ENCODE measurements around the gene POLK. TPM values are rescaled to one million over a fixed set of nuclear protein-coding genes. Genes with fewer than 3 reads are reported as not detected.

The POLK gene
- total and polyA plus RNA-seq, 10 donors, result 4.1 to 56.6 (median 37.0) TPM

DNA sequence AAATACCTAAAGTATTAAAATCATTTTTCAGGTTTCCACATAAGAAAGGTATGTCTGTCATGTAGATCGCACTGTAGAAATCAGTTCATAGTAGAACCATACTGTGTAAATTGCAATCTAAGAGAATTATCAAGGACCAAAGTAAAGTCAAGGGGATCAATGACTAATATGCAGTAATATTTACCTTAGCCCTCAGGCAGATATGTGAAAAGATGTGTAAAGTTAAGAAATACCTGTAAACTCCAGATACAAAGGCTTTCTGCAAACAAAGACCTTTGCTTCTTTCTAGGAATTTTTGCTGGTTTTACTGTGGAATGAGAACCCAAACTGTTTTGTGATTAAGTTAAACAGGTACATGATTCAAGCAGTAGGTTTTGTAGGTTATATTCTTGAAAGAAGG is 11.6 kb downstream of the POLK start:
- H3K4me1 ChIP-seq, result peaks cover 0 to 51% (median 30%) of the 10 kb centered on the region in 6 donors
- H3K27ac ChIP-seq, result peak overlapping the region in 3 of 8 donors; percentile 14 to 62 (median 60)
- H3K9me3 ChIP-seq, result peaks cover 0 to 36% (median 31%) of the 10 kb centered on the region in 8 donors
- intact Hi-C loops (cut with DNase I; ENCODE audit: low total_unique reads), result no loop called here
- TF ChIP-seq, protein P1, sequence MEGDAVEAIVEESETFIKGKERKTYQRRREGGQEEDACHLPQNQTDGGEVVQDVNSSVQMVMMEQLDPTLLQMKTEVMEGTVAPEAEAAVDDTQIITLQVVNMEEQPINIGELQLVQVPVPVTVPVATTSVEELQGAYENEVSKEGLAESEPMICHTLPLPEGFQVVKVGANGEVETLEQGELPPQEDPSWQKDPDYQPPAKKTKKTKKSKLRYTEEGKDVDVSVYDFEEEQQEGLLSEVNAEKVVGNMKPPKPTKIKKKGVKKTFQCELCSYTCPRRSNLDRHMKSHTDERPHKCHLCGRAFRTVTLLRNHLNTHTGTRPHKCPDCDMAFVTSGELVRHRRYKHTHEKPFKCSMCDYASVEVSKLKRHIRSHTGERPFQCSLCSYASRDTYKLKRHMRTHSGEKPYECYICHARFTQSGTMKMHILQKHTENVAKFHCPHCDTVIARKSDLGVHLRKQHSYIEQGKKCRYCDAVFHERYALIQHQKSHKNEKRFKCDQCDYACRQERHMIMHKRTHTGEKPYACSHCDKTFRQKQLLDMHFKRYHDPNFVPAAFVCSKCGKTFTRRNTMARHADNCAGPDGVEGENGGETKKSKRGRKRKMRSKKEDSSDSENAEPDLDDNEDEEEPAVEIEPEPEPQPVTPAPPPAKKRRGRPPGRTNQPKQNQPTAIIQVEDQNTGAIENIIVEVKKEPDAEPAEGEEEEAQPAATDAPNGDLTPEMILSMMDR (IDR thresholded peaks at IDR 0.05 in 8 of 11, conservative IDR thresholded peaks at IDR 0.05 in 3 of 11), result no peak
- TF ChIP-seq POLR2AphosphoS5 (IDR thresholded peaks at IDR 0.05), result no peak
- TF ChIP-seq POLR2A (IDR thresholded peaks at IDR 0.05), result no peak
- no peak for DNase-seq
- 95 to 100% (median 98%) methylated on average over 1 of the region's 1 CpG for WGBS, 5 donors
- H3K36me3 ChIP-seq, result peaks cover 0 to 24% (median 5%) of the 10 kb centered on the region in 6 donors
- no peaks in the 10 kb centered on the region for H3K27me3 ChIP-seq (replicated peaks in 1 of 7)
- H3K4me3 ChIP-seq, result no peak overlapping the region

DNA sequence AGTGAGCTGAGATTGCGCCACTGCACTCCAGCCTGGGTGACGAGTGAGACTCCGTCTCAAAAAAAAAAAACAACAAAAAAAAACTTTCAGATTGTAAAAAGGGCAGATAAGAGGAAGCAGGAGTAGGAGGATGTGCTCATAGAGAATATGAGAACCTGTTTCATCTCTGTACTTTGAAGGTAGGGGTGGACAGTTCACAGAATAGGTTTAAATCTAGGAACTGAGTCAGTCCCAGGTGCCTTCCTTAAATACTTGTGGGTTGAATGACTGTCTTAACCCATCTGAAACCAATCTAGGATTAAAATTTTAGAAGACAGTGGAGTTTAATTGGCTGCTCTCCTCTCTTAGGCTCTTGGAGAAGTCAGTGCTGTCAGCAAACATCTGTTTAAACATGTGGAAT is 12.4 kb downstream of the POLK start:
- intact Hi-C loops (cut with DNase I; ENCODE audit: low total_unique reads), result no loop called here
- peaks cover 0 to 29% (median 5%) of the 10 kb centered on the region in 6 donors for H3K36me3 ChIP-seq
- no peak overlapping the region for H3K4me3 ChIP-seq
- 43 to 56% (median 46%) methylated on average over 3 of the region's 3 CpGs for WGBS, 5 donors
- DNase-seq, result no peak
- H3K27ac ChIP-seq, result peak overlapping the region in 6 of 8 donors; percentile 0 to 62 (median 30)
- no peaks in the 10 kb centered on the region for H3K27me3 ChIP-seq (replicated peaks in 1 of 7)
- peaks cover 0 to 48% (median 30%) of the 10 kb centered on the region in 6 donors for H3K4me1 ChIP-seq
- peaks cover 0 to 36% (median 31%) of the 10 kb centered on the region in 8 donors for H3K9me3 ChIP-seq
- TF ChIP-seq POLR2AphosphoS5 (IDR thresholded peaks at IDR 0.05) (no peak), POLR2A (IDR thresholded peaks at IDR 0.05) (no peak)
- TF ChIP-seq, protein P1 (IDR thresholded peaks at IDR 0.05 in 8 of 11, conservative IDR thresholded peaks at IDR 0.05 in 3 of 11), result no peak

DNA sequence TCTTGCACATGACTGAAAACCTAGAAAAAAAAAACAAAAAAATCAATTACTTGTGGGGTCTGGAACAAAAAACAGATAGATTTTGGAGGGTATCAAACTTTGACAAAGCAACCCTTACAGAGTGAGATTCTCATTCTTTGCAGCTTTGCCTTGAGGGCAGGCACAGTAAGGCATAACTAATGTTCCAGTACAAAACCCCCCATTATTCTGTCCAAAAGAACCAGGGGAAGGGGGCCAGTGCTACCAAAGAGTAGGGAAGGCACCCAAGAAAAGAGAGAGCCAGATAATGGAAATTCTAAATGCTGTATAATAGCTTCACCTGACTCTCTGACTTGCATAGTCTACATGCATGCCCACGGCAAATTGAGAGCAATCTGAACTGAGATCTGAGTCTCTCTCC is 12.9 kb downstream of the POLK start:
- Histone ChIP-seq H3K9me3 (peaks cover 0 to 32% (median 29%) of the 10 kb centered on the region in 8 donors), H3K4me3 (no peak overlapping the region), H3K36me3 (peaks cover 0 to 31% (median 5%) of the 10 kb centered on the region in 6 donors), H3K27me3 (replicated peaks in 1 of 7) (no peaks in the 10 kb centered on the region), H3K27ac (peak overlapping the region in 4 of 8 donors; percentile 0 to 62 (median 36)), H3K4me1 (peaks cover 0 to 47% (median 30%) of the 10 kb centered on the region in 6 donors)
- TF ChIP-seq POLR2A (IDR thresholded peaks at IDR 0.05), result no peak
- TF ChIP-seq, protein P1 (IDR thresholded peaks at IDR 0.05 in 8 of 11, conservative IDR thresholded peaks at IDR 0.05 in 3 of 11), result no peak
- no peak for TF ChIP-seq POLR2AphosphoS5 (IDR thresholded peaks at IDR 0.05)
- WGBS, 5 donors, result 87 to 93% (median 90%) methylated on average over 1 of the region's 1 CpG
- DNase-seq, result no peak
- intact Hi-C loops (cut with DNase I; ENCODE audit: low total_unique reads), result no loop called here

DNA sequence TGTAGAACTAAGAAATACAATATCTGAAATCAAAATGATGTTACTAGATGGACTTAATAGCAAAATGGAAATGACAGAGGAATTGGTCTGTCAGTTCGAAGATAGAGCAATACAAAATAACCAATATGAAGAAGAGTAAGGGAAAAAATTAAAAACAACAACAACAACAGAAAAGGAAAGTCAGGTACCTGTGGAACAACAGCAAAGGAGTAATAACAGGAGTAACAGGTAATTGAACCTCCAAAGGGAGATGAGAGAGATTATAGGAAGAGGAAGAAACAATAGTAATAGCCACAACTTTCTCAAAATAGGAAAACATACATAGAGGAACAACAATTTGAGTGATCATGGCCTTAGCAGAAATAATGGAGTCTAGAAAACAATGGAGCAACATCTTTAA is 13.7 kb downstream of the POLK start:
- no peak overlapping the region for H3K4me3 ChIP-seq
- peaks cover 0 to 27% (median 4%) of the 10 kb centered on the region in 6 donors for H3K36me3 ChIP-seq
- H3K27me3 ChIP-seq (replicated peaks in 1 of 7), result no peaks in the 10 kb centered on the region
- DNase-seq, result no peak
- WGBS, 5 donors, result 87 to 93% (median 91%) methylated on average over 1 of the region's 1 CpG
- H3K4me1 ChIP-seq, result peaks cover 0 to 47% (median 30%) of the 10 kb centered on the region in 6 donors
- intact Hi-C loops (cut with DNase I; ENCODE audit: low total_unique reads), result no loop called here
- H3K27ac ChIP-seq, result peak overlapping the region in 5 of 8 donors; percentile 23 to 73 (median 65)
- no peak for TF ChIP-seq POLR2AphosphoS5 (IDR thresholded peaks at IDR 0.05)
- TF ChIP-seq, protein P1 (IDR thresholded peaks at IDR 0.05 in 8 of 11, conservative IDR thresholded peaks at IDR 0.05 in 3 of 11), result no peak
- TF ChIP-seq POLR2A (IDR thresholded peaks at IDR 0.05), result no peak
- peaks cover 0 to 25% (median 21%) of the 10 kb centered on the region in 8 donors for H3K9me3 ChIP-seq
